Suprapubic skin (tissue), 3 donors: ENCODE data around the gene TMEM63A.

Experiments
- CTCF ChIP-seq, 2 donors: fragments of 200-600 bp in 1 of 2; fragments of 450-650 bp in 1 of 2; sonication (generic) in 1 of 2; IDR thresholded peaks; one replicate each; pipeline ENCODE4 v1.5.1; 2016 to 2019; ENCODE audit warnings: antibody characterized with exemption in 2 of 2, mild to moderate bottlenecking in 1 of 2, moderate library complexity in 1 of 2
- EP300 ChIP-seq: sonication (generic); formaldehyde crosslinking; IDR thresholded peaks from one replicate; pipeline ENCODE4 v1.6.1; 2017; ENCODE audit warnings: antibody characterized with exemption
- POLR2A ChIP-seq, 2 donors: fragments of 450-650 bp; IDR thresholded peaks; one replicate each; pipeline ENCODE4 v1.6.1; 2017; ENCODE audit warnings: antibody characterized with exemption in 2 of 2, mild to moderate bottlenecking in 2 of 2, moderate library complexity in 2 of 2

GRCh38 chr1:225861834-225862580 is 20.2 kb downstream of the TMEM63A start:
- TF ChIP-seq EP300: no peak
- no peak for TF ChIP-seq CTCF (IDR thresholded peaks at IDR 0.05)
- no peak for TF ChIP-seq POLR2A (IDR thresholded peaks at IDR 0.05)
